Neural cell (in vitro differentiated cells): ENCODE results near the gene ATF6.

Experiments
- EP300 ChIP-seq: fragments of 450-650 bp; conservative IDR thresholded peaks from 2 replicates; pipeline ENCODE4 v1.6.1; 2014; ENCODE audit warnings: antibody characterized with exemption, mild to moderate bottlenecking, moderate library complexity; ENCODE audit not compliant: poor library complexity, severe bottlenecking
- EZH2 ChIP-seq: fragments of 200-600, 300-800 bp; shearing (Covaris generic), sonication (generic); IDR thresholded peaks from 2 replicates; pipeline ENCODE4 v1.6.1; 2014; ENCODE audit warnings: antibody characterized with exemption, low read length, borderline replicate concordance, mild to moderate bottlenecking; ENCODE audit not compliant: insufficient read depth, poor library complexity, severe bottlenecking
- POLR2AphosphoS5 ChIP-seq: IDR thresholded peaks from 2 replicates; pipeline ENCODE4 v1.6.1; 2012
- RAD21 ChIP-seq: fragments of 450-650 bp; conservative IDR thresholded peaks from 2 replicates; pipeline ENCODE4 v1.6.1; 2014; ENCODE audit warnings: antibody characterized with exemption, mild to moderate bottlenecking, moderate library complexity
- TAF1 ChIP-seq: IDR thresholded peaks from 2 replicates; pipeline ENCODE4 v1.6.1; 2012; ENCODE audit warnings: low read depth
- TF ChIP-seq, protein P1 (sequence below): fragments of 450-650 bp; IDR thresholded peaks from 2 replicates; pipeline ENCODE4 v1.5.1; 2014; ENCODE audit warnings: antibody characterized with exemption, mild to moderate bottlenecking, moderate library complexity; ENCODE audit not compliant: poor library complexity, severe bottlenecking

GRCh38 chr1:161768461-161768860 lies 2.3 kb downstream of the ATF6 start:
- TF ChIP-seq, protein P1, sequence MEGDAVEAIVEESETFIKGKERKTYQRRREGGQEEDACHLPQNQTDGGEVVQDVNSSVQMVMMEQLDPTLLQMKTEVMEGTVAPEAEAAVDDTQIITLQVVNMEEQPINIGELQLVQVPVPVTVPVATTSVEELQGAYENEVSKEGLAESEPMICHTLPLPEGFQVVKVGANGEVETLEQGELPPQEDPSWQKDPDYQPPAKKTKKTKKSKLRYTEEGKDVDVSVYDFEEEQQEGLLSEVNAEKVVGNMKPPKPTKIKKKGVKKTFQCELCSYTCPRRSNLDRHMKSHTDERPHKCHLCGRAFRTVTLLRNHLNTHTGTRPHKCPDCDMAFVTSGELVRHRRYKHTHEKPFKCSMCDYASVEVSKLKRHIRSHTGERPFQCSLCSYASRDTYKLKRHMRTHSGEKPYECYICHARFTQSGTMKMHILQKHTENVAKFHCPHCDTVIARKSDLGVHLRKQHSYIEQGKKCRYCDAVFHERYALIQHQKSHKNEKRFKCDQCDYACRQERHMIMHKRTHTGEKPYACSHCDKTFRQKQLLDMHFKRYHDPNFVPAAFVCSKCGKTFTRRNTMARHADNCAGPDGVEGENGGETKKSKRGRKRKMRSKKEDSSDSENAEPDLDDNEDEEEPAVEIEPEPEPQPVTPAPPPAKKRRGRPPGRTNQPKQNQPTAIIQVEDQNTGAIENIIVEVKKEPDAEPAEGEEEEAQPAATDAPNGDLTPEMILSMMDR = no peak
- no peak for TF ChIP-seq POLR2AphosphoS5
- TF ChIP-seq EP300 = no peak
- TF ChIP-seq RAD21 = no peak
- no peak for TF ChIP-seq TAF1
- no peak for TF ChIP-seq EZH2
